H1 (cell line): ENCODE results near the gene ARHGAP22. TPM values are rescaled to one million over a fixed set of nuclear protein-coding genes. Genes with fewer than 3 reads are reported as not detected.

Experiments
- TAF7 ChIP-seq: optimal IDR thresholded peaks from 2 replicates; pipeline ENCODE3; 2011; ENCODE audit warnings: low read depth, mild to moderate bottlenecking, inconsistent platforms, low read length, moderate library complexity, borderline replicate concordance
- polyA plus RNA-seq, 7 experiments: library from polyadenylated mRNA; depleted of rRNA in 3 of 7; stranded (reverse) in 5 of 7; unstranded in 2 of 7; fragments of >200 nt in 5 of 7; fragments of 200-250 nt in 2 of 7; gene quantifications; 1 replicate in 5 of 7; 2 replicates in 1 of 7; 4 replicates in 1 of 7; pipeline versions ENCODE4 v1.2.1 to v1.2.3, GENCODE V29; 2011 to 2013; ENCODE audit warnings: missing spikeins in 2 of 7, mixed read lengths in 2 of 7
- total RNA-seq: library from RNA; stranded (reverse); fragmentation: NEBNext Ultra II Directional; extraction: Animal tissue kit (Norgen Biotek cat#: 25700); gene quantifications from 2 replicates; pipeline ENCODE4 v1.2.1, GENCODE V29; 2021

ARHGAP22 gene
- total and polyA plus RNA-seq, 2 of the 8 experiments (the other 6 are each of a cell fraction or from before 2014, with no cell fraction given) = 3.6 to 11.2 TPM

DNA sequence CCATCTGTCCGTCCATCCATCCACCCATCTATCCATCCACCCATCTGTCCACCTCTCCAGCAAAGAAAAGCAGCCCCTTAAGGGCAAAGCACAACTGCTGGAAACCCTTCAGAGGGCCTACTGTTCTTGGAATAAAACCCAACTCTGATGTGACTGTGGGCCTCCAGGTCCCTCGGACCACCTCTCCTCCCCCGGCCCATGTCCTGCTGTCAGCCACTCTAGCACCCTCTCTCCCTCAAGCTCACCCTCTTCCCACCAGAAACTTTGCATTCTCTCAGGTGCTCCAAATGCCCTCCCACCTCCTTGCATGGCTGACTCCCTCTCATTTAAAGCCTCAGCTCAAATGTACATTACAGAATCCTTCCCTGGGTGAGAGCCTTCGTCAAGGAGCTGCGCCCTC is 110.3 kb downstream of the ARHGAP22 start (continued):
- no peak for TF ChIP-seq TAF7
